Mesenchymal stem cell (in vitro differentiated cells and primary cell): ENCODE results near the gene NEDD4L.
A peak's percentile ranks its signal among the peaks of the same experiment; 100 is the strongest.

Experiments
- DNase-seq: peaks from one replicate; pipeline ENCODE4 v3.0.0-alpha.2; 2013
- H2AFZ ChIP-seq: one replicate; pipeline ENCODE4 v1.6.1; 2013; ENCODE audit warnings: low read depth, mild to moderate bottlenecking, control low read depth, inconsistent platforms, low read length, moderate library complexity
- H2AK5ac ChIP-seq: 2 replicates; pipeline ENCODE4 v1.6.1; 2013; ENCODE audit warnings: low read length, moderate library complexity, mild to moderate bottlenecking, inconsistent platforms; ENCODE audit not compliant: severe bottlenecking
- H2BK120ac ChIP-seq: one replicate; pipeline ENCODE4 v1.6.1; 2013; ENCODE audit warnings: low read depth, mild to moderate bottlenecking, inconsistent platforms, low read length, moderate library complexity
- H2BK12ac ChIP-seq, 2 experiments: one replicate each; pipeline ENCODE4 v1.6.1; 2013; ENCODE audit warnings: inconsistent platforms in 2 of 2, low read length in 2 of 2, mild to moderate bottlenecking in 2 of 2, moderate library complexity in 2 of 2, control low read depth in 1 of 2
- H2BK15ac ChIP-seq: one replicate; pipeline ENCODE4 v1.6.1; 2013; ENCODE audit warnings: mild to moderate bottlenecking, low read depth, inconsistent platforms; ENCODE audit not compliant: poor library complexity, severe bottlenecking
- H2BK5ac ChIP-seq: 2 replicates; pipeline ENCODE4 v1.6.1; 2013; ENCODE audit warnings: low read depth, mild to moderate bottlenecking, low read length, control low read depth, inconsistent platforms; ENCODE audit not compliant: poor library complexity, severe bottlenecking
- H3K14ac ChIP-seq, 2 experiments: one replicate each; pipeline ENCODE4 v1.6.1; 2013; ENCODE audit warnings: inconsistent platforms in 2 of 2, low read length in 2 of 2, control low read depth in 1 of 2, mild to moderate bottlenecking in 1 of 2, moderate library complexity in 1 of 2
- H3K18ac ChIP-seq, 2 experiments: one replicate each; pipeline ENCODE4 v1.6.1; 2013; ENCODE audit warnings: inconsistent platforms in 2 of 2, low read length in 2 of 2, control low read depth in 1 of 2, low read depth in 1 of 2, mild to moderate bottlenecking in 1 of 2
- H3K23ac ChIP-seq, 2 experiments: one replicate each; pipeline ENCODE4 v1.6.1; 2013; ENCODE audit warnings: inconsistent platforms in 2 of 2, low read length in 2 of 2, mild to moderate bottlenecking in 2 of 2, moderate library complexity in 2 of 2, control low read depth in 1 of 2
- H3K27ac ChIP-seq: 2 replicates; pipeline ENCODE4 v1.5.1; 2013; ENCODE audit warnings: mild to moderate bottlenecking, moderate library complexity, low read length, control low read depth, inconsistent platforms; ENCODE audit not compliant: poor library complexity, severe bottlenecking
- H3K27me3 ChIP-seq, 2 experiments: 2 replicates each; pipeline versions ENCODE4 v1.6.1 to v1.7.0; 2013; ENCODE audit warnings: low read length in 2 of 2, mild to moderate bottlenecking in 2 of 2, moderate library complexity in 2 of 2, control low read depth in 1 of 2, inconsistent platforms in 1 of 2; ENCODE audit not compliant: control insufficient read depth in 1 of 2, insufficient read depth in 1 of 2
- H3K36me3 ChIP-seq, 2 experiments: 2 replicates each; pipeline versions ENCODE4 v1.6.1 to v1.7.0; 2013; ENCODE audit warnings: low read length in 2 of 2, control low read depth in 1 of 2, inconsistent platforms in 1 of 2, low read depth in 1 of 2, mild to moderate bottlenecking in 1 of 2; ENCODE audit not compliant: insufficient read depth in 2 of 2, control insufficient read depth in 1 of 2
- H3K4ac ChIP-seq, 2 experiments: one replicate each; pipeline ENCODE4 v1.6.1; 2013; ENCODE audit warnings: inconsistent platforms in 2 of 2, low read length in 2 of 2, mild to moderate bottlenecking in 2 of 2, moderate library complexity in 2 of 2, control low read depth in 1 of 2, low read depth in 1 of 2
- H3K4me1 ChIP-seq: 2 replicates; pipeline ENCODE4 v1.6.1; 2013; ENCODE audit warnings: low read depth, low read length, control low read depth; ENCODE audit not compliant: control insufficient read depth, insufficient read depth
- H3K4me2 ChIP-seq: 2 replicates; pipeline ENCODE4 v1.6.1; 2013; ENCODE audit warnings: low read length, mild to moderate bottlenecking, inconsistent platforms; ENCODE audit not compliant: poor library complexity, severe bottlenecking
- H3K4me3 ChIP-seq, 2 experiments: 2 replicates each; pipeline versions ENCODE4 v1.5.1 to v1.7.0; 2013; ENCODE audit warnings: low read length in 2 of 2, mild to moderate bottlenecking in 2 of 2, control low read depth in 1 of 2, low read depth in 1 of 2; ENCODE audit not compliant: insufficient read depth in 1 of 2
- H3K79me1 ChIP-seq: replicated peaks from 2 replicates; pipeline ENCODE4 v1.6.1; 2013; ENCODE audit warnings: mild to moderate bottlenecking, control low read depth, low read length, inconsistent platforms; ENCODE audit not compliant: poor library complexity, severe bottlenecking
- H3K9ac ChIP-seq: 2 replicates; pipeline ENCODE4 v1.7.0; 2013; ENCODE audit warnings: mild to moderate bottlenecking, low read length, moderate library complexity
- H3K9me3 ChIP-seq: 2 replicates; pipeline ENCODE4 v1.7.0; 2013; ENCODE audit warnings: mild to moderate bottlenecking, low read length; ENCODE audit not compliant: control insufficient read depth
- H4K8ac ChIP-seq: one replicate; pipeline ENCODE4 v1.6.1; 2013; ENCODE audit warnings: inconsistent platforms, mild to moderate bottlenecking, low read length, moderate library complexity
- H4K91ac ChIP-seq: one replicate; pipeline ENCODE4 v1.6.1; 2013; ENCODE audit warnings: mild to moderate bottlenecking, low read length, inconsistent platforms
- WGBS: methylation state at CpG from one replicate; pipeline ENCODE4 v1.1.7; 2013; ENCODE audit warnings: mixed read lengths; 5-methylcytosine and 5-hydroxymethylcytosine counted together

The NEDD4L gene

DNA sequence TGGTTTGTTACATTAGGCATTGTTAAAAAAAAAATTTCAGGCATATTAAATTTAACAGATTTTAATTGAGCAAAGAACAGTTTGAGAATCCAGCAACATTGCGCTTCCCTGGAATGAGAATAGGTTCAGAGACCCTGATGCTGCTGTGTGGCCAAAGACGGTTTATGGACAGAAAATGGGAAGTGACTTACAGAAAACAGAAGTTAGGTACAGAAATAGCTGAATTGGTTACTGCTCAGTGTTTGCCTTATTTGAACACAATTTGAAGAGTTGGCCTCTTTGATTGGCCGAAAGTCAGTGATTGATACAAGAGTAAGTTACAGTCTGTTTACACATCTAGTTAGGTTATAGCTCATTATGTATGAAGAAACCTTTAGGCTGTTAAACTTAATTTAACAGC lies 6.0 kb upstream of the NEDD4L start:
- no peak overlapping the region for H3K9ac ChIP-seq
- WGBS: 95% methylated on average over 3 of the region's 3 CpGs
- H3K18ac ChIP-seq: no peak overlapping the region
- H3K14ac ChIP-seq: no peak overlapping the region
- no peak overlapping the region for H2BK12ac ChIP-seq
- no peak overlapping the region for H3K4me2 ChIP-seq
- no peak overlapping the region for H3K4ac ChIP-seq
- DNase-seq: no peak
- H3K23ac ChIP-seq: no peak overlapping the region
- H4K91ac ChIP-seq: no peak overlapping the region
- H3K36me3 ChIP-seq: no peaks in the 10 kb centered on the region
- no peak overlapping the region for H3K27ac ChIP-seq
- H2AFZ ChIP-seq: no peak overlapping the region
- H2BK120ac ChIP-seq: no peak overlapping the region
- H2AK5ac ChIP-seq: no peak overlapping the region
- H3K9me3 ChIP-seq: no peaks in the 10 kb centered on the region
- no peaks in the 10 kb centered on the region for H3K79me1 ChIP-seq
- no peak overlapping the region for H2BK15ac ChIP-seq
- no peaks in the 10 kb centered on the region for H3K4me1 ChIP-seq
- peaks cover 13 to 19% of the 10 kb centered on the region in 2 experiments for H3K27me3 ChIP-seq
- H4K8ac ChIP-seq: no peak overlapping the region
- no peak overlapping the region for H3K4me3 ChIP-seq
- no peak overlapping the region for H2BK5ac ChIP-seq

GRCh38 chr18:58041633-58042032 lies 2.4 kb upstream of the NEDD4L start:
- no peak overlapping the region for H2AFZ ChIP-seq
- no peak overlapping the region for H4K91ac ChIP-seq
- no peak overlapping the region for H3K18ac ChIP-seq
- no peak overlapping the region for H3K4me2 ChIP-seq
- no peaks in the 10 kb centered on the region for H3K9me3 ChIP-seq
- no peak overlapping the region for H2BK12ac ChIP-seq
- H2BK120ac ChIP-seq: no peak overlapping the region
- H2AK5ac ChIP-seq: no peak overlapping the region
- H4K8ac ChIP-seq: no peak overlapping the region
- no peak overlapping the region for H3K23ac ChIP-seq
- WGBS: no CpG with 5 or more reads among the region's 4 CpGs
- H3K27me3 ChIP-seq: peaks cover 0 to 6% of the 10 kb centered on the region in 2 experiments
- no peak overlapping the region for H3K27ac ChIP-seq
- no peak overlapping the region for H3K9ac ChIP-seq
- no peak overlapping the region for H3K4me3 ChIP-seq
- no peak overlapping the region for H2BK15ac ChIP-seq
- H3K36me3 ChIP-seq: no peaks in the 10 kb centered on the region
- peaks cover 6% of the 10 kb centered on the region for H3K79me1 ChIP-seq
- no peak overlapping the region for H2BK5ac ChIP-seq
- DNase-seq: no peak
- H3K14ac ChIP-seq: no peak overlapping the region
- peaks cover 3% of the 10 kb centered on the region for H3K4me1 ChIP-seq
- H3K4ac ChIP-seq: no peak overlapping the region

- H2AFZ ChIP-seq: no peak overlapping the region
- H3K4me1 ChIP-seq: peaks cover 3% of the 10 kb centered on the region
- no peak overlapping the region for H3K23ac ChIP-seq
- no peak overlapping the region for H4K91ac ChIP-seq
- WGBS: 16% methylated on average over 17 of the region's 19 CpGs
- H3K18ac ChIP-seq: no peak overlapping the region
- H3K14ac ChIP-seq: no peak overlapping the region
- peak overlapping the region; percentile 96 for H3K4me2 ChIP-seq
- no peak overlapping the region for H4K8ac ChIP-seq
- H3K4ac ChIP-seq: no peak overlapping the region
- no peak overlapping the region for H2BK15ac ChIP-seq
- no peak overlapping the region for H2BK12ac ChIP-seq
- peaks cover 7% of the 10 kb centered on the region for H3K79me1 ChIP-seq
- peak overlapping the region; percentile 86 for H3K9ac ChIP-seq
- H3K36me3 ChIP-seq: no peaks in the 10 kb centered on the region
- DNase-seq: no peak
- peak overlapping the region; percentile 39 for H2BK5ac ChIP-seq
- H3K9me3 ChIP-seq: no peaks in the 10 kb centered on the region
- H2AK5ac ChIP-seq: no peak overlapping the region
- no peak overlapping the region for H2BK120ac ChIP-seq
- no peak overlapping the region for H3K27ac ChIP-seq
- H3K4me3 ChIP-seq: peak overlapping the region in 1 of 2 experiments; percentile 93
- H3K27me3 ChIP-seq: peaks cover 0 to 6% of the 10 kb centered on the region in 2 experiments
These were observed 1.1 kb upstream of the NEDD4L start for GRCh38 chr18:58042826-58043490.

GRCh38 chr18:58044370-58045241 lies 580 bp downstream of the NEDD4L start:
- no peak overlapping the region for H3K14ac ChIP-seq

More at GRCh38 chr18:58044370-58045241, 580 bp downstream of the NEDD4L start:
- WGBS: under 1% methylated on average over 54 of the region's 94 CpGs
- Histone ChIP-seq H3K4me1 (peaks cover 3% of the 10 kb centered on the region), H3K4ac (peak overlapping the region in 1 of 2 experiments; percentile 64), H2BK120ac (peak overlapping the region; percentile 49), H4K91ac (peak overlapping the region; percentile 61), H4K8ac (no peak overlapping the region), H2BK15ac (no peak overlapping the region), H3K27me3 (no peaks in the 10 kb centered on the region), H3K27ac (no peak overlapping the region), H3K36me3 (no peaks in the 10 kb centered on the region), H3K4me2 (peak overlapping the region; percentile 99), H3K18ac (peak overlapping the region; percentile 21 to 73), H3K9me3 (no peaks in the 10 kb centered on the region), H3K4me3 (peak overlapping the region; percentile 91 to 93), H2AFZ (peak overlapping the region; percentile 59), H3K79me1 (peaks cover 14% of the 10 kb centered on the region), H2AK5ac (no peak overlapping the region), H2BK12ac (peak overlapping the region in 1 of 2 experiments; percentile 77), H3K9ac (peak overlapping the region; percentile 78), H3K23ac (peak overlapping the region; percentile 20 to 78), H2BK5ac (no peak overlapping the region)
- peak; percentile 60 for DNase-seq
